ENCODE measurements around the gene TCEANC.
"Not testable (repeated sequence)": the region's sequence is repeated elsewhere in the genome, so short reads cannot be mapped to it uniquely, and the experiment has no call there.

The TCEANC gene

DNA sequence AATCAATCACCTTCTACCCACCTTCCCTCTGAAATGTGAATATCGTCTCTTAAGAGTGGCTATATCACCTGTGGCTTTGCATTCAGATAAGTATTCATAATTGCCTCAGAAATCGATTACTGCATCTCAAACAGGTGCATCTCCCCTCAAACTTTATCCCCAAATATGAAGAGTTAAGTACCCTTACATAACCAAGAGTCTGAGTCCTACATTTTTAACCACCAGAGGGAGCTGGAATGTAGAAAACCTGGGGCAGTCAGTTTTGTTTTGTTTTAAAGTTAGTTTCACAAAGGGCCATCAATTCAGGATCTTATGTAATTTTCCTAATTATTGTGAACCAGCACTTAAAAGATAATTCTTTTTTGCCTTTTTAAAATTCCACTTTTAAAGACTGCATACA, 5.7 kb downstream of the TCEANC start:
- no peak for DNase-seq (ENCODE audit: low read depth)

DNA sequence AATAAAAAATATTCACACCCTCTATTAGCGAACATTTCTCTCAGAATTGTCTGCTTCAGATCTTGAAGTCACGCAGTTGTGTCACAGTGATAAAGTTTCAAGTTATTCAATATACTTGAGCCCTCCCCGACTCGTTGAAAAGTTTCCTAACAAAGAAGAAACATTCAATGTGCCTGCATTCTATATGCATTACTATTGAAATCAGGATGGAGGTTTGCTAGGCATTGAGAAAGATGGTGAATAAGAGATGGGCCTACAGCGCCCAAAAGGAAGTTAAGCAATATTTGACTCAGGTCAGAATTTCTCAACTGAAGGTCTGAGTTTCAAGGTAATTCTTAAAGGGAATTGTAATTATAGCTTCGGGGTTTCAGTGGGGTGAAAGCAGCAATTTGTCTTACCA, 6.1 kb downstream of the TCEANC start:
- no peak for DNase-seq (ENCODE audit: low read depth)

DNA sequence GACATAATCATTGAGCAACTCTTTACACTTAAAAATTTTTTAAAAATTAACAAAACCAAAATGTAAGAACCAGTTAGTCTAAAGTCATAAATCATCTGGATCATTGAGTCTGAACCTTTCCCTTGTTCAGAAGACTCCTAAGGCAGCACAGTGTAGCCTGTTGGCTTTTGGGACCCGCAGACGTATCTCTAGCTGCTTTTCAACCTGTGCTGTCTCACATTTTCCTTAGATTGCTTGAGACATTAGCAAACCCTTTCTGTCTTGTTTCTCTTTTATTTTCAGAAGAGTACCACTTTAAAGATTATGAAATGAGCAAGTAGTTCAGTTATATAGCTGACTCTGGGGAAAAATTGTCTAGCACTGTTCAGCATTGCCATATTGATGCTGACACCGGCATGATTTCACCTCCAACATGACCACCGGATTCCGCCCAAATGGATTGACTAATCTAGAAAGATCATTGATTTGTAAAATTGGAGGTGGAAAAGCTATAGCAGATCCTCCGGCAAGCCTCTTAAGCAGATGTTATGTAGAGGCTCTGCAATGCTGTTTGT, 8.9 kb downstream of the TCEANC start:
- DNase-seq (ENCODE audit: low read depth) = no peak

DNA sequence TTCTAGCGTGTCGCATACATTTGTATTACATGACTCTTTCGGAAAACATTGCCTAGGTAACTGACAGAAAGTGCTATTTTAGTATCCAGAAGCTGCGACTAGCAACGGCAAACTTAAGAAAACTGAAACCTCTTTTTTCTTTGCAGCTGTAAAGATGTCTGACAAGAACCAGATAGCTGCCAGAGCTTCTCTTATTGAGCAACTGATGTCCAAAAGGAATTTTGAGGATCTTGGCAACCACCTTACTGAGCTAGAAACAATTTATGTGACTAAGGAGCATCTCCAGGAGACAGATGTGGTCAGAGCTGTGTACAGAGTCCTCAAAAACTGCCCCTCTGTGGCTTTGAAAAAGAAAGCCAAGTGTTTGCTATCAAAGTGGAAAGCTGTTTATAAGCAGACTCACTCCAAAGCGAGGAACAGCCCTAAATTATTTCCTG, 9.4 kb downstream of the TCEANC start:
- DNase-seq (ENCODE audit: low read depth) = no peak

DNA sequence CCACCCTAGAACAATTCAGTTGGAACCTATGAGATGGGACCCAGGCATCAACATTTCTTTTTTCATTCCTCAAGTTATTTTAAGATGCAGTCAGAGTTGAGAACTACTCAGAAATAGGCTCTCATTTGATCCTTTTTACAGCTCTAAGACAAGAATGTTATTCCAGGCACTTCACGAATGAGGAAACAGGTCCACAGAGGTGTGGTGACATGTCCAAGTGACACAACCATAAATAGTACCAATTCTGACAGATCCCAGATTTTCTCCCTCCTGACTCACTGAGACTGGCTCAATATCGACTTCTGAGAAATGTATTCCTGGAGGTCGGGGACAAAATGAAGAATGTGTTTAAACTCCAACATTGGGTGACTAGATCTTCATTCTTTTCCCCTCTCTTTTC, 11.1 kb downstream of the TCEANC start:
- no peak for DNase-seq (ENCODE audit: low read depth)

DNA sequence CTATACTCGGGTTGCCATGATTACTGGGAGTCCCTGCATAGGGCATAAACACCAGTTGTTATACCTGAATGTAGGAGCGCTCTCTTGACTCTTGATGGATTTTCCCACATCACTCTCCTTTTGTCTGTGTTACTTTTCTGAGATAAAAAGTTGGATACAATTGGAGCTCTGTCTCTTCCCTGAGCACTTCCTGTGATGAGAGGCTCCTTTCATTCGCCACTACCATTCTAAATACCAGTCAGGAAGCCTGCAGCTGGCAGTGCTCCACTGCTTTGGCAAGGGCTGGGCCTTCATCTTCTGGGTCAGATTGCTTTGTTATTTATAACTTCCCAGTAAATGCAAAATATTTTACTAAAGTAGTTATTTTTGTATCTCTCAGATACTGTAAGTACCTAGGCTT, 13.9 kb downstream of the TCEANC start:
- DNase-seq (ENCODE audit: low read depth) = no peak

DNA sequence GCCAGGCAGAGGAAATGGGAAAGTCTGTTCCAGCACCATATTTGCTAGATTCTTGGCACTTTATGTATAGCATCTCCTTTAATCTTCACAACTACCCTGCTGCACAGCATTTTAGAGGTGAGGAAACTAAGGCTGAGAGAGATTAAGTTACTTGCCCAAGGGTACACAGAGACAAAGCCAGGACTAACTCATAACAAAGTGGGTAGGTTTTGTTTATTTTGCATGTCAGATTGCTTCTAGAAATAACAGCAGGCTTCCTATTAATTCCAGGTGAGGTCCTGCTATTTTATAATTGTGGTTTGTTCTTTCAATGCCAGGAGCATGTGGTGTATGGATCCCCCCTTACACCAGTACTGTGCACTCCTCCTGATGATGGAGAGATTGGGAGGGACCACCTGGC, 15.0 kb downstream of the TCEANC start:
- no peak for DNase-seq (ENCODE audit: low read depth)

DNA sequence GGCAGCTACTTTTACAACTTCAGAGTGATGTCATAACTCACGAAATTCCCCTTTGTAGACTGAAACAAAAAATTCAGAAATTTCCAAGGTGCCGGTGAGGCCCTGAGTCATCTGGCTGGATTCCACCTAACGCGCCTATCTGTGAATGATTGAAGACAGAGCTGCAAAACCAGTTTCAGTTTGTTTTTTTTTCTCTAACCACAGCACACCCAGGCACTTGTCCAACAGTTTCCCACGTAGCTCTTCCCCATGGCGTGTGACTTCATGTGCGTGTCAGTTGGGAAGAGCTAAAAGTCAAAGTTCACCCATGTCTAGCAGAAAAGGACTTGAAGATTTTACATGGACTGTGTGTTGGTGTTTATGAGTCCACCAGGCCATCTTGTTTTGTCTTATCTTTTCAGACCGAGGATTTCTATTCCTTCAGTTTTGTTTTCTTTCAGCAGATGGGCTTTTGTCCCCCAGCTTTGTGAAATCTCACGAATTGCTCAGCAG, 16.4 kb downstream of the TCEANC start:
- peak; percentile 40 for DNase-seq (ENCODE audit: low read depth)

DNA sequence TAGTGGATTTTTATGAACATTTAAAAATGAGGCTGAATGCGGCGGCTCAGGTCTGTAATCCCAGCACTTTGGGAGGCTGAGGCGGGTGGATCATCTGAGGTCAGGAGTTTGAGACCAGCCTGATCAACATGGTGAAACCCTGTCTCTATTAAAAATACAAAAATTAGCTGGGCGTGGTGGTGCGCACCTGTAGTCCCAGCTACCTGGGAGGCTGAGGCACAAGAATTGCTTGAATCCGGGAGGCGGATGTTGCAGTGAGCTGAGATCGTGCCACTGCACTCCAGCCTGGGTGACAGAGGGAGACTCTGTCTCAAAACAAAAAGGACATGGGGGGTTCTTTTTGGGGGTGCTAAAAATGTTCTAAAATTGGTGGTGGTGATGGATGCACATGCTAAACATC, 16.8 kb downstream of the TCEANC start:
- not testable (repeated sequence) for DNase-seq (ENCODE audit: low read depth)

DNA sequence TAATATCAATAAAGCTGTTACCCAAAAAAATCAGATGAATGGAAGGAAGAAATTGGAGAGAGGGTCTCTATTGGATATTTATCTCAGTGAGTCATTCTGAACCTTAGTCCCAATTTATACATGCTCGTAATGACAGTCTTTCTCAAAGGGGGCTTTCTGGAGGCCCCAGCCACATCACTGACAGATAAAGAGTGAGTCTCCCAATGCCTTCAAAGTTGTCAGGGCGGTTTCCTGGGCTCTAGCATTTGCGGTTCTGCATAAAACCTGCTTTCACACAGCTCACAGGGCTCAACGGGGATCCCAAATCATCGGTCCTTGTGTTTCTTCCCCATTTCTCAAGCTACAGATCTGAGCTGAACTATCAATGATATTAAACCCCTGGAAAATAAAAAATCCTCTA, 17.3 kb downstream of the TCEANC start:
- DNase-seq (ENCODE audit: low read depth) = no peak

DNA sequence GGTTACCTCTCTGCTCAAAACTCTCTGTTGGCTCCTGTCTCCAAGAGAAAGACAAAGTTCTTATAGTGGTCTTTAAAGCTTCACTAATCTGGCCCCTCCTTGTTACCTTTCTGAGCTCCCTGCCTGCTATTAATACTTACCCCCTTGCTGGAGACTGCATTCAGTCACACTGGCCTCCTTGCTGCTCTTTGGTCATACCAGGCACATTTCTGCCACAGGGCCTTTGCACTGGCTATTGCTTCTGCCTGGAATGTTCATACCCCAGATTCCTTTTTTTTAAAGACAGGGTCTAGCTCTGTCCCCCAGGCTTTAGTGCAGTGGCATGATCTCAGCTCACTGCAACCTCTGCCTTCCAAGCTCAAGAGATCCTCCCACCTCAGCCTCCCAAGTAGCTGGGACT, 20.1 kb downstream of the TCEANC start:
- no peak for DNase-seq (ENCODE audit: low read depth)

DNA sequence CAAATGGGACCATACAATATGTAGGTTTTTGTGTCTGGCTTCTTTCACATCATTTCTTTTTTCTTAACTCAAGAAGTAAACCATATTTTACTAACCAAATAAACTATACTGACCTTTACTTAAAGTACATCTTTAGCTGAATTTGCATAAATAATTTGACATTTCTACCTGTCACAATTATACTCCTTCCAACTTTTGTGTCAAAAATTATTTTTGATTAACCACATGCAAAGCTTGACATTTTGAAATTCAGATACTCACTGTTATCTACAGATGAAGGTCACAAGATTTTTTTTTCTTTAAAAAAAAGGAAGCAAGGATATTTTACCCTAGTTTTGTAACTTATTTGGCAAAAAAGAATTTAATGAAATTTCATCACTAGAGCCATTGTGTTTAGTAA, 23.9 kb downstream of the TCEANC start:
- no peak for DNase-seq (ENCODE audit: low read depth)

DNA sequence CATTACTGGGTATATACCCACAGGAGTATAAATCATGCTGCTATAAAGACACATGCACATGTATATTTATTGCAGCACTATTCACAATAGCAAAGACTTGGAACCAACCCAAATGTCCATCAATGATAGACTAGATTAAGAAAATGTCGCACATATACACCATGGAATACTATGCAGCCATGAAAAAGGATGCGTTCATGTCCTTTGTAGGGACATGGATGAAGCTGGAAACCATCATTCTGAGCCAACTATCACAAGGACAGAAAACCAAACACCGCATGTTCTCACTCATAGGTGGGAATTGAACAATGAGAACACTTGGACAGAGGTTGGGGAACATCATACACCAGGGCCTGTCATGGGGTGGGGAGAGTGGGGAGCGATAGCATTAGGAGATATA, 26.8 kb downstream of the TCEANC start:
- not testable (repeated sequence) for DNase-seq (ENCODE audit: low read depth)

DNA sequence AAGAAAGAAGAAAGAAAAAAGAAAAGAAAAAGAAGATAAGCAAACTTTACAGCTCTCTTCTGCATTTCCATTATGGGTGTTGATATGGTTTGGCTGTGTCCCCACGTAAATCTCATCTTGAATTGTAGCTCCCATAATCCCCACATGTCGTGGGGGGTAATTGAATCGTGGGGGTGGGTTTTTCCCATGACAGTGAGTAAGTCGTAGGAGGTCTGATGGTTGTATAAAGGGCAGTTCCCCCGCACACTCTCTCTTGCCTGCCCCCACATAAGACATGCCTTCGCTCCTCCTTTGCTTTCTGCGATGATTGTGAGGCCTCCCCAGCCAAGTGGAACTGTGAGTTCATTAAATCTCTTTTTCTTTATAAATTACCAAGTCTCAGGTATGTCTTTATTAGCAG, 28.7 kb downstream of the TCEANC start:
- DNase-seq (ENCODE audit: low read depth) = no peak

DNA sequence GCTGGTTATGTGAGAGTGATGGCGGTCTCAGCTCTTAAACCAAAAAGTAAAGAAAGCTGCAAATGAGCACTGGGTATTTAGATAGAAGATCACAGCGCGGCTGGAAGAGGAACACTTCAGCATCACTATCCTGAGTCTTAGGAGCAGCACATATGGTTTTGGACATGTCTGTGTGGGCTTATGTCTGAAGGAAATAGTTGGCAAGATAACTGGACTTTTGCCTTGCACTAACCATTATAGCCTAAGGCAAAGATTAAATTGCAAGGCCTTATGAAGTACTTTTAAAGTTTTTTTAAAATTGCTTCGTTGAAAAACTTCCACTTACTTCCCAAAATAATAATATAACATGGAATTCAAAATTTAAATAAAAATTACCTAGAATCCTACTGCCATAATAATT, 31.4 kb downstream of the TCEANC start:
- DNase-seq (ENCODE audit: low read depth) = no peak

DNA sequence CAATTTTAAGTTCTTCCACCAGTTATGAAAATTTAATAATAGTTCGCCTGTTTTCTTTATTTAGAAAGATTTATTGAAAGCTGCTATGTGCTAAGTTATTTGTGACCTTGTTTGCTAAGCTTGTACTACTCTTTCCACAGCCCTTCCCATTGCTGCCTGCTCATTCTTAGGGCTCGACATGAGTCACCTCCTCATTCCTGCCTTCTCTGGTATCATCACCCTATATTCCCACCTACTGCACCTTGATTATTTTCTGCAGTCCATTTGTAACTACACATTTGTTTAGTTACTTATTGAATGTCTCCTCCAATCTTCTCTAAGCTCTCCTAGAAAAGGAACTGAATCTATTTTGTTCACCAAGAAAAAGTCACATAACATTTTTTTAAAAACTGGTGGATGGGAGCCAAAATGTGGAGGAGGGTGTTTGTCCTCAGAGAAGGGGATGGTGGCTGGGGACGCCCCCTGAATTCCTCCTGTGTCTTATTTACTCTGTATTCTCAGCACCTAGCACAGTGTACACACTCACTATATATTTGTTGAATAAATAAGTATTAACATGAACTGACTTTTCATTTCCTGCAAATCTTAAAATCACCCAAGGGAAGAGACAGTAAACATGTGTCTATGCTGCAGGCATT, 32.3 kb downstream of the TCEANC start:
- DNase-seq (ENCODE audit: low read depth) = no peak

DNA sequence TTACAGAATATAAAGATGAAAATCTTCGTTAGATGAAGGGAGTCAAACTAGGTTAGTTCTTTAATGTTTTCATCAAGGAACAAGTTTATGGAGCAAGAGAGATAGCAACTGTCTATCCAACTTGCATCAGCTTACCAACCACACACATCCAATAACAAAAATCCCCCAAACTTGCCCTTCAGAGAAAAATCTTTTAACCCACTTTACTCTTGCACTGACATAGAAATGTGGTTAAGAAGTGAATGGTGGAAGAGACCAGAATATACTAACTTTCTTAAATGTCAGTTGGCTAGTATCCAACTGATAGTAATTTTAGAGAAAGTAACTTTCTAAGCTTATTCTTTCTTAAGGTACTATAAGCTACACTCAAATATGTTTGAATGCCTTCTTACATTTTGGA, 34.3 kb downstream of the TCEANC start:
- DNase-seq (ENCODE audit: low read depth) = no peak

DNA sequence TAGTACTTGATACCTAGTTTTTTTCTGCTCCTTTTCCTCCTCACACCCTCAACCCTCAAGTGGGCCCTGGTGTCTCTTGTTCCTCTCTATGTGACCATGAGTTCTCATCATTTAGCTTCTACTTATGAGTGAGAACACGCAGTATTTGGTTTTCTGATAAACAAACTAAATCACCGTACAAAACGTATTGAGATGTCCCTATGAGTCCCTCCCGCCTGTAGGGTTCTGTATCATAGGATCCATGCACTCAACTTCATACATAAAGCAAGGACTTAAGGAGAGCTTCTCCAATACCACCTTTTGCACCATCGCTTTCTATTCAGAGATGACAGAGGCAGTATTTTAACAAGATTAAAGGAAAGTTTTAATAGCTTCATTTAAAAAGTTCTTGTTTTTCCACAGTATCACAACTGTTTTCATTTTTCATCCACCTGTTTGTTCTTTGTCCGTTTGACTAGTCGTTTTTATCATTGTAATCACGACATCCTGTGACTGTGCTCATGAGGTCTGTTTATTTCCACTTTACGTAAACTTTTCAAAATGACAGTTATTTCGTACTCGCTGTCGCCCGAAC, 35.5 kb downstream of the TCEANC start:
- no peak for DNase-seq (ENCODE audit: low read depth)

DNA sequence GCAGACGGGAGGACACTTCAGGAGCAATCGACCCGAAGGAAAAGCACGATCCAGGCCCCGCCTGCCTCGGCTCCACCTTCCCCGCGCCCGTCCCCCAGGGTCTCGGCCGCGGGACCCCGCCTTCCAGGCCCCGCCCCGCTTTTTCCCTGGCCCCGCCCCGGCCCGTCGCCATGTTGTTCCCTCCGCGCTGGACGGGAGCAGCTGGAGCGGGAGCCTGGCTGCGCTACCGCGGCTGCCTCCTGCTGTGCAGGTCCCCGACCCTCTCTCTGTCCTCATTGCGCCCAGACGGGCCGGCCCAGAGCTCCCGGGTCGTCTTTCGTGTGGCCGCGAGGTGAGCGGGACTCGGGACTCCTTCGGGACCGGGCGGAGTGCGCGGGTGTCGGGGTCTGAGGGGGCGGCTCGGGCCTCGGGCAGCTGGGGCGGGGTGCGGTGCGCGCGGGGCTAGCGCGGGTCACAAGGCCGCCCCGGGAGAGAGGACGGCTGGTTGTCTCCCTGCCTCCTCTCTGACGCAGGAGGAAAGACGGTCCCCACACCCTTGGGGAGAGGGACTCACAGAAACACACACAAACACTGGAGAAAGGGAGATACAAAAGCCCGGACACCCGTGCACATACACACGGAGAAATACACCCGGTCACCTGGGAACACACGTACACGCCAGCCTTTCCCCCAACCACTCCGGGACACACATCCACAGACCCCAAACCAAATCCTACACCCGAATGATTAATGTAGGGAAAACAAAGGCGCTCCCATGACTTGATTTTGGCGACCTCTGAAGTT, 36.2 kb downstream of the TCEANC start, which contains the start of gene RAB9A:
TSS of gene RAB9A (plus strand) at position 171 of the 783 bp plus-strand sequence. CDS start 19,619 bp downstream, outside the sequence.
- DNase-seq (ENCODE audit: low read depth) = peak; percentile 70

DNA sequence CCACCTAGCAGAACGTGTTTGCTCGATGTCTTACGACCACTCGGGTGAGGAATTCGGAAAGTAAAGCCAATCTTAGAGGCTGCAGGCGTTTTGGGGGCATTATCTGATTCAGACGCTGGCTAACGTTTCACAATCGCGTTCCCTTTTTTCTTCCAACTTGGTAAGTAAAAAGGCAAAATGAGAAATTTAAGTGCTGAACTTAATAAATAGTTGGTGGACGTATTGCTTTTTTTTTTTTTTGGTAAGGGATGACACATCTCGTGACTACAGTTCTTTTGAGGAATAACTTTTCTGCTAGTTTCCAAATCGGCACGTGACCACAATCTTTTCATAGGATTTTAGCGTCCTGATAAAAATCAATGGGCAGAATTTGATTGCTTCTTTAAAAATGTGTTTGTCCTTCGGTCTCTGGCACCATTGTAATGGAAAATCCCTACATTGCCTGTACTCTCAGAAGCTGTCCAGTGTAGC, 36.8 kb downstream of the TCEANC start:
- no peak for DNase-seq (ENCODE audit: low read depth)

DNA sequence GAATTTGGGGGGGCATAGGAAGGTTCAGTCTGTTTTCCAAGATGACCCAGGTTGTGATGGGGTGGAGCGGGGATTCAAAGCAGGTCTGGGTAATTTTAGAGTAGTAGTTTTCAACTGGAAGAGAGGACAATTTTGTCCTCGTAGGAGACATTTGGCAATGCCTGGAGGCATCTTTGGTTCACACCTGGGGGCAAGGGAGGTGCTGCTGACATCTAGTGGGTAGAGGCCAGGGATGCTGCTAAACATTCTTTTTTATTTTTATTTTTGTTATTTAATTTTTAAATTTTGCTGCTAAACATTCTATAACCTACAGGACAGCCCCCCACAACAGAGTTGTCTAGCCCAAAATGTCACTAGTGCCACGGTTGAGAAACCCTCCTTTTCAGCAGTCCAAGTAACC, 37.9 kb downstream of the TCEANC start:
- no peak for DNase-seq (ENCODE audit: low read depth)

DNA sequence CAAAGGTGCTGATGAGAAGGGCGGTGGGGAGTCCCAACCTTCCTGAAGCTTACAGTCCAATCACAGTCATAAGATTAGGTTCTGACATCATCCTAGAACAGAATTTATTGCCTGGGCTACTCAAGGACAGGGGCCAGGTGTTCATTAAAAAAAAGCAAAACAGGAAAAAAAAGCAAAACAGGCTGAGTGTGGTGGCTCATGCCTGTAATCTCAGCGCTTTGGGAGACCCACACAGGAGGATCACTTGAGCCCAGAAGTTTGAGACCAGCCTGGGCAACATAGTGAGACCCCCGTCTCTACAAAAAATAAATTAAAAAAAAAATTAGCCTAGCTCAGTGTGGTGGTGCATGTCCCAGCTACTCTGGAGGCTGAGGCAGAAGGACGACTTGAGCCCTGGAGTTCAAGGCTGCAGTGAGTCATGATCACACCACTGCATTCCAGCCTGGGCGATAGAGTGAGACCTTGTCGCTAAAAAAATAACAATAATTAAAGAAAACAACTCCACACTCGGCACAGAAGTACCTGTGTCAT, 39.0 kb downstream of the TCEANC start:
- DNase-seq (ENCODE audit: low read depth) = no peak
